Measurements from ENCODE around the gene TBL1Y.

The TBL1Y gene

DNA sequence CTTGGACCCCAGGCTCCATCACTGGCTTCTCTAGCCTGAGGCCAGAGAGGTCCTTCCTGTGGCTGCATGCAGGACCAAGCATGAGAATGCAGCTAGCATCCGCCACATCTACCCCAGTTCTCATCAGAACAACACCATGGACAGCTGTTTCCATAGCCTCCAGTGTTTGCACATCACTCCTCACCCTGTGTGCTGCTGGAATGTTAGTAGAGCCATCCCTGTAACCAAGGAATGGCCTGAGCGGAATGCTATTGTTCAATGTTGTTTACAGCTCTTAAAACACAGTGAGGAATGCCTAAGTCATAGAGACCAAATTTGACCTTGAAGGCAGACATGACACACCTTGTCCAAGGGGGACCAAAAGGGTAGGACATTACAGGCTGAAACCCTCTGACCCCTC, 183.9 kb downstream of the TBL1Y start:
- no peak for DNase-seq

GRCh38 chrY:7097021-7097420, 186.5 kb downstream of the TBL1Y start:
- DNase-seq: no peak

DNA sequence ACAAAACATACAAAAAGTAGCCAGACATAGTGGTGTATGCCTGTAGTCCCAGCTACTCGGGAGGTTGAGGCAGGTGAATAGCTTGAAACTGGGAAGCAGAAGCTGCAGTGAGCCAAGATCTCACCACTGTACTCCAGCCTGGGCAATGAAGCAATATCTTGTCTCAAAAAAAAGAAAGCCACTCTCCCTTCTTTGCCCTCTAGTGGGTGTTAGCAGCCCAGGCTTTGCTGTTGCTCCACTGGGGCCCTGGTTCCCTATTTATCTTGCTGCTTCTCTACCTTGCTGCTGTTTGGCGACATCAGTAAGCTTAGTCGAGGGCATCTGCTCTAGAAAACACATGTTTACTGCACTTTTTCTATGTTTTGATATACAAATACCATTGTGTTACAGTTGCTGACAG, 189.2 kb downstream of the TBL1Y start:
- no peak for DNase-seq

GRCh38 chrY:7102680-7103079, 192.2 kb downstream of the TBL1Y start:
- no peak for DNase-seq

- DNase-seq: no peak
These were observed 196.7 kb downstream of the TBL1Y start for GRCh38 chrY:7107179-7107578.

DNA sequence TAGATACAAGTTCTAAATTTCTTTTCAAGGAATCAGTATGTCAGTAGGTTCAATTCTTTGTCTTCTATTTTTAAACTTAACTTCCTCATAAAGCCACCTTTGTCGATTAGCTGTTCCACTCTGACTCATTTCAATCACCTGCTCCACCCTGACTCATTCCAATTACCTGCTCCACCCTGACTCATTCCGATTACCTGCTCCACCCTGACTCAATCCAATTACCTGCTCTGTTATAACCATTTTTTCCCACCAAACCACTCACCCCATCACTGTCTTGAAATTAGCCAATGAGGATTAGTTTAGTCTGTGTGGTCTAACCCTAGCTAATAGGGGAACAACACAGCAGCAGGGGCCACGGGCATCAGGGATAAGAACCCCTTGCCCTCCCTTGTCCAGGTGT, 199.6 kb downstream of the TBL1Y start:
- no peak for DNase-seq

DNA sequence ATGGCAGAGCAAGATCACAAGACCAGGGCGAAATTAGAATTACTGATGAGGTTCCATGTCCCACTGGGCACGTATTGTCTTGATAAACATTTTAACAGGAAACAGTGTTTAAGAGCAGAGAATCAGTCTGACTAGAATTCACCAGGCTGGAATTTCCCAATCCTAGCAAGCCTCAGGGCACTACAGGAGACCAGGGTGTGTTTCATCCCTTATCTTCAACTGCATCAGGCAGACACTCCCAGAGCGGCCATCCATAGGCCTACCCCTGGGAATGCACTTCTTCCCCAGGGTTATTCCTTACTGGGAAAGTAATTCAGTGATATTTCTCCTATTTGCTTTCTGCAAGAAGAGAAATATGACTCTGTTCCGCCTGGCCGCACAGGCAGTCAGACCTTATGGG, 205.4 kb downstream of the TBL1Y start:
- no peak for DNase-seq

DNA sequence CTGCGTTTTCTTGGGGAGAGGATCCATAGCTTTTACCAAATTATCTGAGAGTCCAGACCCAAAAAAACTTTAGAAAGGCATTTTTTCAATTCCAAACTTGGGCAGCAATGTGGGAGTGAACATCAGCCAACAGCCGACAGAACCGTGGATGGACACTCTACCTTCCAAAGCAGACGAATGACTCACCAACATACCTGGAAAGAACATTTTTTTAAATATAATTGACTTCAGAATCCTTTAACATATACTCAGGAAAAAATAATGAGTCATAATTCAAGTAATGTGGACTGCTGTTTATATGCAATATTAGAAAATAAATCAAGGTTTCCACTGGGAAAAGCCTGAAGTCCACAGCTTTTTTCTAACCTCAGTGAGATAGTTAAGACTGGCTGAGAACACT, 211.7 kb downstream of the TBL1Y start:
- no peak for DNase-seq

DNA sequence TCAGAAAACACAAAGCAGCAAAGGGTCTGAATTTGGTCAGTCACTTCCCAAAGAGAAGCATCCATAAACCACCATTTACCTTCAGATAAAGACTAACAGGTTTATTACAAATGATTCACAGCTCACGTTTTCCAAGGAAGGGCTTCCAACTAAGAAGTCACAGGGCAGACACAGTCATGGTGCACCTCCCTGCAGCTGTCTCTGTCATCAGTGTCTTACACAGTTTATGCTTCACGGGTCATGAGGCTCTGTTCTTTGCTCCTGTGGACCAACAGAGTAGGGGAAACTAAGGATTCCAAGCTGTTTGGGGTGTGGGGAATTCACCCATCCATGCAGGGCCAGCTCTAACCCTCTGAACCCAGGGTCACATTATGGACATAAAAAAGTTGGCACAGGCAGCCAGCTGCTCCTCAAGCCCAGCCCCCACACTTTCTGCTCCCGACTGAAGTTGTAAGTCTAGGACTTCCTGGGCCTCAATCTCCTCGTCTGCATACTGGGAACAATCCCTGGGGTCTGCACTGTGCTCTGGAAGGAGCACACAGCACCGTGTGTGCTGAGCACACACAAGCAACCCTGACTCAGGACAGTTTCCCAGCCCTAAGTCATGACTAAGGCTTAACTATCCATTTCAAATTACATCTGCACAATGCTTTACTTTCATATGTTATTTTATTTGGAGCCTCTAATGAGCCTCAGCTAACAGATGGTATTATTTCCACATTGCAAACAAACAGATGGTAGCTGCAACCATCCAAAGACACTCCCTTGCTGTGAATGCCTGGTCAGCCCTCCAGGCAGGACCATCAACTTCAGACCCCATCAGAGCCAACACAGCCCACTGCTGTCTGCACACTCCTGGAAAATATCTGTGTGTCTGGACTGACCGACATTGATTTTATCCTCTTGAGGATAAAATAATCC, 214.9 kb downstream of the TBL1Y start:
- DNase-seq: no peak

DNA sequence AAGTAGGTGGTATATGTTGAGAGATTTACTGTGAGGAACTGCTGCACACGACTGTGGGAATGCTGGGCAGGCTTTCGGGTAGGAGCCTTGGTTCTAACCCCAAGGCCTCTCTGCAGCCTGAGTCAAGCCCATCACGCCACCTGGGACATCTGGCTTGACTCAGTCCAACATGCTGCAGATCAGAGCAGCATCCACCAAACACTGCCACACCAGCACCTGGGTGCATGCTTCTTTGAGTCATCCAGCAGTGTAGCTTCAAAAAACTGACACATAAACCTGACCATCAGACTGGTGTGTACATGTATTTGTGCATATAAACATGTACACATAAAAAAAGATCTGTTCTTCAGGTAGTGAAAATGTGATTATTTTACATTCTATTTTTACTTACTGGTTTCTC, 217.7 kb downstream of the TBL1Y start:
- DNase-seq: no peak
